Measurements from ENCODE around the gene FXYD2.

Gene FXYD2

GRCh38 chr11:117795638-117796455 lies 28.7 kb downstream of the FXYD2 start:
- DNase-seq, result no peak

- no peak for DNase-seq
These were observed 29.5 kb downstream of the FXYD2 start for GRCh38 chr11:117794772-117795629.

GRCh38 chr11:117794135-117794534 lies 30.4 kb downstream of the FXYD2 start:
- no peak for DNase-seq

- no peak for DNase-seq
These were observed 31.0 kb downstream of the FXYD2 start for GRCh38 chr11:117793583-117793982.

GRCh38 chr11:117792992-117793391 lies 31.6 kb downstream of the FXYD2 start:
- DNase-seq, result no peak

GRCh38 chr11:117792241-117792640 lies 32.3 kb downstream of the FXYD2 start:
- DNase-seq, result no peak

- no peak for DNase-seq
These were observed 34.3 kb downstream of the FXYD2 start for GRCh38 chr11:117790279-117790678.

- DNase-seq, result no peak
These were observed 35.3 kb downstream of the FXYD2 start for GRCh38 chr11:117789241-117789640.

GRCh38 chr11:117786135-117786870 lies 38.2 kb downstream of the FXYD2 start:
- DNase-seq, result no peak

GRCh38 chr11:117782101-117782500 lies 42.4 kb downstream of the FXYD2 start:
- no peak for DNase-seq

GRCh38 chr11:117781627-117782026 lies 42.9 kb downstream of the FXYD2 start:
- no peak for DNase-seq

GRCh38 chr11:117780456-117780855 lies 44.1 kb downstream of the FXYD2 start:
- no peak for DNase-seq

- DNase-seq, result no peak
These were observed 50.0 kb downstream of the FXYD2 start for GRCh38 chr11:117774553-117774952.

- DNase-seq, result no peak
These were observed 52.2 kb downstream of the FXYD2 start for GRCh38 chr11:117772360-117772759.

- DNase-seq, result no peak
These were observed 52.7 kb downstream of the FXYD2 start for GRCh38 chr11:117771841-117772240.

GRCh38 chr11:117771197-117771596 lies 53.3 kb downstream of the FXYD2 start:
- no peak for DNase-seq

- DNase-seq, result no peak
These were observed 54.5 kb downstream of the FXYD2 start for GRCh38 chr11:117770061-117770460.
